Measurements from ENCODE around the gene CHIC1.
"Not testable (repeated sequence)": the region's sequence is repeated elsewhere in the genome, so short reads cannot be mapped to it uniquely, and the experiment has no call there.

CHIC1 gene

DNA sequence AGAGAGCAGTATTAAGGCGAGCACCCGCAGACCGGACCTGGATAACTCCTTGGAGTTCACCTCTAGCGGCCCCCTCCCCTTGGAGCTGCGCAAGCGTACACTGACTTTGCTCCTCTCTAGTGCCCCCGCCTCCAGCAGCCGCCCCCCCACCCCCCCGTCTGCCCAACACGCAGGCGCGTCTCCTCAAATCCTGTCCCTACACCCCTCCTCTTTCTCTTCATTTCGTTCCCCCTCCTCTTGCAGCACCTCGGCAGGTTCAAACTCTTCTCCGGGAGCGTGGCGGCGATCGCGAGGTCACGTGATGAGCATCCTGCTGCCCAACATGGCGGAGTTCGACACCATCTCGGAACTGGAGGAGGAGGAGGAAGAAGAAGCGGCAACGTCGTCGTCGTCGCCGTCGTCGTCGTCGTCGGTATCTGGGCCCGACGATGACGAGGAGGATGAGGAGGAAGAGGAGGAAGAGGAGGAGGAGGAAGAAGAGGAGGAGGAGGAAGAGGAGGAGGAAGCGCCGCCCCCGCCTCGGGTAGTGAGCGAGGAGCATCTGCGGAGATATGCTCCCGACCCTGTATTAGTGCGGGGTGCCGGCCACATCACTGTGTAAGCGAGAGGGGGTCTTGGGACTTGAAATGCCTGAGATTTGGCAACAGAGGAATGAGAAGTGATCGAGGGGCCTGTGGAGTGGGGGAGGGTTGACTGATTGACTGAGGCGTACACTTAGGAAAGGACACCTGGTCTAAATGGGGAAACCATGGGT, at the start of gene CHIC1:
CHIC1 (plus strand) TSS at position 214 of the 754 bp plus-strand sequence; CDS start at position 302, 88 bp downstream.
- H3K4me3 ChIP-seq (ENCODE audit: low read depth, low read length) = peak within 1 kb of the TSS; percentile 75
- TF ChIP-seq CTCF (IDR thresholded peaks at IDR 0.05; ENCODE audit: low read depth, low read length) = no peak

GRCh38 chrX:73522823-73523222, 40.2 kb upstream of the CHIC1 start:
- H3K4me3 ChIP-seq (ENCODE audit: low read depth, low read length) = not testable (repeated sequence)

- no peak overlapping the region for H3K4me3 ChIP-seq (ENCODE audit: low read depth, low read length)
- TF ChIP-seq CTCF (IDR thresholded peaks at IDR 0.05; ENCODE audit: low read depth, low read length) = no peak
Measured at GRCh38 chrX:73524906-73525305, 38.1 kb upstream of the CHIC1 start.

DNA sequence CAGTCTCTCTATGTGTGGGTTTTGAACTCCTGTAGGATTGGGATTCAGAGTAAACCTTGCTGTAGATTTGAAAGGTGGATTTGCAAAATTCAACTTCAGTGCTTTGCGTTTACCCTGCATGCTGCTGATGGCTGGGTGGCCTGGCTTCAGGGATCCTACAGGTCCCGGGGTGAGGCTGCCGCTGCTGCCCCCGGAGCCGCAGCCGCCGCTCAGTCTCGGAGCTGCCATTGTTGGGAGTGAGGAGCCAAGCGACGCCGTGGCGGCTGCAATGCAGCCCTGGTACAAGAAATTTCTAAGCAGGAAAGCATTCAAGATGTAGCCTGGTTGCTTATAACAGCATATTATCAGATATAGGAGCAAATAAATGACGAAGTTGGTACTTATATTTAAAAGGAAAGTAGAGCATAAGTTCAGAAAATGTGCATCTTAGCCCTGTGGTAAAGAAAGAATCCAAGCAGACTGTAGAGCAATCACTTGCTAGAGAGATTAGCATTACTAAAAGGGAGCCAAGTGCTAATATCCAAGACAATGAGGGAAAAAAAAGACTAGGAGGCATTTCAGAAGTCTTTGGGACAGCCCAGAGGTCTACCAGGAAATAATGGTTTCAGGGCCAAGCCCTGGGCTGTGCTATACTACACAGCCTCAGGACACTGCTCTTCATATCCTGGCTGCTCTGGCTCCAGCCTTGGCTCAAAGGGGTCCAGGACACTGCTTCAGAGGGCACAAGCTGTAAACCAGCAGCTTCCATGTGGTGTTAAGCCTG, 36.9 kb upstream of the CHIC1 start:
- TF ChIP-seq CTCF (IDR thresholded peaks at IDR 0.05; ENCODE audit: low read depth, low read length) = no peak
- H3K4me3 ChIP-seq (ENCODE audit: low read depth, low read length) = no peak overlapping the region

- H3K4me3 ChIP-seq (ENCODE audit: low read depth, low read length) = not testable (repeated sequence)
Measured at GRCh38 chrX:73531655-73532054, 31.3 kb upstream of the CHIC1 start.

- no peak overlapping the region for H3K4me3 ChIP-seq (ENCODE audit: low read depth, low read length)
- no peak for TF ChIP-seq CTCF (IDR thresholded peaks at IDR 0.05; ENCODE audit: low read depth, low read length)
Measured at GRCh38 chrX:73556159-73556558, 6.8 kb upstream of the CHIC1 start.

DNA sequence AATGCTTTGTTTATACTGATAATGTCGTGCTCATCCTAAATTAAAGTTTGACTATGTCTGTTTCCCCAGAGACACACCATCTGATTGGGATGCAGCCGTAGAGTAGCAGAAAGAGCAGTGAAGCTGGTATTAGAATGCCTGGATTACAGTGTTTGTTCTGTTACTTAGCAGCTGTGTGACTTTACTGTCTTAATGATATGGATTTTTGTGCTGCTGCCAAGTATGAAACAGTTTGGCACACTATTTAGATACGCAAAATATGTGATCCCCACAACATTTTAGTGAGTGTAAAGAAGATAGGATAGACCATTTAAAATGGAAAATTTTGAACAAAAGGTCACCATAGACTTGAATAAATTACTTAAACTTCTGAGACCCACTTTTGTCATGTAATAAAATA, 1.2 kb upstream of the CHIC1 start:
- no peak for TF ChIP-seq CTCF (IDR thresholded peaks at IDR 0.05; ENCODE audit: low read depth, low read length)
- no peak overlapping the region; the same call in 1 of the 2 replicates for H3K4me3 ChIP-seq (ENCODE audit: low read depth, low read length)

DNA sequence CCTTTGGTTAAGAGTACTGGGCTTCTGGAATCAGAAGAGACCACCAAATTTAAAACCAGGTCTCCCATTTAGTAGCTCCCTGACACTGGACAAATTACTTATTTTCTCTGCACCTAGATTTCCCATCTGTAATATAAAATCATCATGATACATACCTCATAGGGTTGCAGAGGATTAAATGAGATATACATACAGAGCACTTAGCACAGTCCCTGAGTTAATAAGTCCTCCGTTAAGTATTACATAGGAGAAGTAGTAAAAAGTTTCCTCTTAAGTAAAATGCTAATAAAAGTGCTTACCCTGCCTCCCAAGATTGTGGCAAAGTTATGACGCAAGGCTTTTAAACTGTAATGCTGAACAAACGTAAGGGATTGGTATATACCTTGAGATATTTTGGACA, 539 bp upstream of the CHIC1 start:
- peak overlapping the region; percentile 75 for H3K4me3 ChIP-seq (ENCODE audit: low read depth, low read length)
- no peak for TF ChIP-seq CTCF (IDR thresholded peaks at IDR 0.05; ENCODE audit: low read depth, low read length)
